Measurements from ENCODE around the gene ZDHHC14.

- TF ChIP-seq CTCF (optimal IDR thresholded peaks at IDR 0.05 in 1 of 3, IDR thresholded peaks at IDR 0.05 in 1 of 3, conservative IDR thresholded peaks at IDR 0.05 in 1 of 3; ENCODE audit: extremely low read depth in 1 of 3, insufficient read depth in 2 of 3, low read length in 3 of 3) (no peak), EZH2 (IDR thresholded peaks at IDR 0.05; ENCODE audit: low read length) (no peak)
Measured at GRCh38 chr6:157559201-157559756, 178.3 kb downstream of the ZDHHC14 start.
